Superior temporal gyrus (tissue), 1 donor: ENCODE data around the gene FOXP1.

ENCODE experiments used
- DNase-seq: peaks from one replicate; pipeline ENCODE4 v3.0.0-alpha.2; 2016; ENCODE audit errors: extremely low spot score

FOXP1 gene

DNA sequence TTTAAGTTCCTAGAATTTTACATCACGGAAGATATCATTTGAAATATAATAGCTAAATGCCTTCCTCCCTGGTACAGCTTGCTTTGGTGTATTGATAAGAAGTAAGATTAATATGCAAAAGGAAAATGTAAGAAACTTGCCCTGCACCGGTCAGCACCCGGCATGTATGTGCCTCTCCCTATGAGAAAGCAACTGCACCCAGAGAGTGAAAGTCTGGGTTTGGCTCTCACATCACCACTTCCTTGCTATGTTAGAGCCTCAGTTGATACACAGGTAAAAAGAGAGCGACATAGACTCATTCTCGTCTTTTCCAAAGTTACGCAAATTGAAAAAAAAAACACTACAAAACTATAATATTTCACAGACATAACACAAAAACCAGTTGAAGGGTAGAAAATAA lies 96.7 kb downstream of the FOXP1 start:
- no peak for DNase-seq

DNA sequence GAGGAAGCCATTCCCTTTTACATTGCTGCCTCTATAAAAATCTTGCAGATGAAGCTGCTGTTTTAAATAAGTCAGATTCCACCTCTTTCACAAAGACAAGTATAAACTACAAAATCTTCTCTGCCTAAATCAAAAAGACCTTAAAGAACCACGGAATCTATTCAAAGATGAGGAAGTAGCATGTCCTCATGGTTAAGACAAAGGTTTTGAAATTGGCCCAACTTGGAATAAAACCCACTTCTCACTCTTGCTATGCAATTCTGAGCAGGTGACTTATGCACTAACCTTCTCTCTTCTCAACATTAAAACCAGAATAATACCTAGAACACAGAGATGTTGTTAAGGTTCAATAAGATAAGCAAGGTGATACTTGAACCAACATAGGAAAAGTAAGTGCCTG lies 97.6 kb downstream of the FOXP1 start:
- DNase-seq: no peak

DNA sequence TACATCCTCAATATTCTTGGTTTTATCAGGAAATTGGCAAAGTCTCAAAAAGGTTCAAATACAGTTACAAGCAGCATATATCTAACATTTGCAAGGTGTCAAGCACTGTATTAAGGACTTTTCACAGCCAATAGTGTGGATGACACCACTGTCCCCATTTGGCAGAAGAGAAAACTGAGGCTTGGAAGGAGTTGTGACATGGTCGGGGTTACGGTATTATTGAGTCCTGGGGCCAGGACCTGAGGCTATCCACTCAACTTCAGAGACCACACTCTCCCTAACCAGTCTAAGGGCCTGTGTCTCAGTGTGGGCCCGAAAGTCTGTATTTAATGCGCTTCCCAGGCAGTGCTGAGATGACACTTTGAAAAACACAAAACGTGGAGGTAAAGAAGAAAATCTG lies 99.1 kb downstream of the FOXP1 start:
- DNase-seq: no peak

DNA sequence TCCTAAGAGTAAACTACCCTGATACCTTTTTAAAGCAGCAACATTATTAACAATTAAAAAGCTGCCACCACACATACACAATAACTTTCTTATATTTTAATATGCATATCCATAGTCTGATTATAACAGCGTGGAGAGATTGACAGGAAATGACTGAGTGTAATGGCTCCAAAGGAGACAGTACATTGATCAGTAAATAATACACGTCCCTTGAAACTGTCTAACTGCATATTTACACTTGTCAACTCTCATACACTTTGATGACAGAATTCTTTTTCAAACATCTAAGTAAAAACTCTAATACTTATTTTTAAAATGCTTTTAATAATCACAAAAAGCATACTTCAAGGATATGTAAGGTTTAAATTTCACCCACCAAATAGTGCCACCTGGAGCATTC lies 99.5 kb downstream of the FOXP1 start:
- no peak for DNase-seq

DNA sequence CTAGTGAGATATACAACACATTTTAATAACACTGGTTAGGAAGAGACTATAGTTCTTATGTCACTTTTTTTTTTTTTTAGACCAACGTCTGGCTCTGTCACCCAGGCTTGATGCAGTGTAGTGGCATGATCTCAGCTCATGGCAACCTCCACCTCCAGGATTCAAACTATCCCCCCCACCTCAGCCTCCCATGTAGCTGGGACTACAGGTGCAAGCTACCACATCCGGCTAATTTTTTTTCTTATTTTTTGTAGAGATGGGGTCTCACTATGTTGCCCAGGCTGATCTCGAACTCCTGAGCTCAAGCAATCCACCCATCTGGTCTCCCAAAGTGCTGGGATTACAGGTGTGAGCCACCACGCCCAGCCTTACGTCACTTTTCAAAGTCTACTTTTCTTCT lies 100.8 kb downstream of the FOXP1 start:
- DNase-seq: no peak

DNA sequence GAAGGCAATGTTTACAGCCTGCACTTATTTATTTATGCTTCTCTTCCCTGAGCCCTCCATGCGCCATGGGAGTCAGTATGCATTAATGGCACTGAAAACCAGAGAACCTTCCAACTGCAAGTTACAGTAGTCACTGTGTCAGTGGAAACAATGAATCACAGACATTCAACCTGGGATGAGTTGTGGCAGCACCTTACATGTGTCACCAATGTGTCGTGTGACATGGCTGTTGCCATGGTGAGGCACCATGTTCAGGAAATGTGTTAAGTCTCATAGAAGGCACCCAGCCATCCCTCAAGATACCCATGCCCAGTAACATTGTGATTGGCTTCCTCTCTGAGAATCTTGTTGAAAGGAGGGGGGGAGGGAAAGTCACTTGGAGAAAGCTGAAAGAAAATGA lies 105.0 kb downstream of the FOXP1 start:
- no peak for DNase-seq

DNA sequence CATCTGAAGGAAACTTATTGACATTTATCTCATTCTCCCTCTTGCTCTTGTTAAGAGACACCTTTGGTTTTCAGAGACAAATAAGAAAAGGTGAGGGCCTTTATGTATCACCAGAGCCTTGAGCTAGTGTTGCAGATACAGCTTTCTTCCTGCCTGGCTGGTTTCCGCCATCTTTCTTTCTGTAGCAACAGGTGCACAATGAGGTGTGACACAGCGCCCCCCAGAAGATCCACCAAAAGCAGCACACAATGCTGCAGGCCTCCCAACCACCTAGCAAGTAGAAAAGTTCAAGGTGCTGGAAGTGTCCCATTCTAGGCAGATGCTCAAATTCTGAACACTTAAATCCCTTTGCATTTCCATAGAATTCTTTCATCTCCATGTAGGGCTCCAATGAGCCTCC lies 106.6 kb downstream of the FOXP1 start:
- no peak for DNase-seq

DNA sequence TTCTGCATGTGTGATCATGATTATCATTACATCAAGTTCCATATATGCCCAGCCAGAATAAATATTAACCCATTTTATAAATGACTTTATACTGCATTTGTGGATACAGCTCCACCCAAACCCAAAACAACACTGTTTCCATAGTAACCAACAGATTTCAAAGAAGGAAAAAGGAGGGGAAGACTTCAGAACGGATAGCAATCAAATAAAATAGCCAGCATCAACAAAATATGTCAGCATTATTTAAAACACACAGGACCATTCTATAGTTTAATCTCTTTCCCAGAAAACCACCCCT lies 114.4 kb downstream of the FOXP1 start:
- no peak for DNase-seq

DNA sequence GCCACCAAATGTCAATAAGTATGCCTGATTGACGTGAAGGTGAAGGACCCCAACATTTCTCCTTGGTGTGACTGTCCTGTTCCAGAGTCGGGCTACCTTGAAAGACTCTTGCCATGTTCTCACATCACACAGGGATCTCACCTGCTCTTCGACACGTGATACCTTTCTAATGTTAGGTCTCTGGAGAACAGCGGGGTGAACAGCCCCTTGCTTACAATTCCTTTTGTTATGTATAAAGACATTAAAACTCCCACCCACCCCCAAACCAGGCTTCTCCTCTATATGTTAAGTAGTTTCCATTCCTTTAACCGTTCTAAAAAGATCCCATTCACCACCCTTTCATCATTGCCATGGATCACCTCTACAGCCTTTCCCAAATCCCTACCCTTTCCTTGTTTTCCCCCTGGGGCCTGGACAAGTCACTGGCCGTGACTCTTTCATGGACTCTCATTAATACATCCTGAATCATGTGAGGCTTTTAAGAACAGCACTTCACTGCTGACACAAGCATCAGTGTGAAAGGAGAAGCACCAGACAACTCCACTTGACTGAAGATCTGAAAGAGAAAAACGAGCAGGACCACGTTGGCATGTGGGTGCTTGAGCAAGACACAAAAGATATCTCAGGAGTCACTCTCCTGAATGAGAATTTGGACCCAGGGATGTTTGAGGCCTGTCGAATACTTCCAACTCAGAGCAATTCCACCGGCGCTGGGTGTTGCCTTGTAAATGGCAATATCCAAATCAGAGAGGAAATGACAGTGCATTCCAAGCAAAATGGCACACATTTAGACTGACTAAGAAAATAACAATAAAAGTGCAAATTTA lies 115.0 kb downstream of the FOXP1 start:
- DNase-seq: no peak

DNA sequence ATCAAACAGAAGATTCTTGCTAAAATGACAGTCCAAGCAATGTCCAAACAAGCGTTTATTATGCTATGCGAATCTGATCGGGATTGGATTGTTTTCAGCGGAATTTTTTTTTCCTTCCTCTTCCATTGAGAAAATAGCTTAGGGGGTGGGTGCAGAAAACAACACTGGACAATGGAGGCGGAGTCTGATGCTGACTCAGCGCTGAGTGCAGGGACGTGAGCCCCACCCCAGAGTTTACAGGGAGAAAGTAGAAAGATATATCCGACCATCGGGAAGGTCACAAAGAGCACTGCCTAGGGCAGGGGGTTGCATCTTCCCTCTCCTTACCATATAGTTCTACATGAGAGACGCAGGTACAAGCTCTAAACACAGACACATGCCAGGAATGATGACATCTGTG lies 117.0 kb downstream of the FOXP1 start:
- DNase-seq: peak; percentile 54

DNA sequence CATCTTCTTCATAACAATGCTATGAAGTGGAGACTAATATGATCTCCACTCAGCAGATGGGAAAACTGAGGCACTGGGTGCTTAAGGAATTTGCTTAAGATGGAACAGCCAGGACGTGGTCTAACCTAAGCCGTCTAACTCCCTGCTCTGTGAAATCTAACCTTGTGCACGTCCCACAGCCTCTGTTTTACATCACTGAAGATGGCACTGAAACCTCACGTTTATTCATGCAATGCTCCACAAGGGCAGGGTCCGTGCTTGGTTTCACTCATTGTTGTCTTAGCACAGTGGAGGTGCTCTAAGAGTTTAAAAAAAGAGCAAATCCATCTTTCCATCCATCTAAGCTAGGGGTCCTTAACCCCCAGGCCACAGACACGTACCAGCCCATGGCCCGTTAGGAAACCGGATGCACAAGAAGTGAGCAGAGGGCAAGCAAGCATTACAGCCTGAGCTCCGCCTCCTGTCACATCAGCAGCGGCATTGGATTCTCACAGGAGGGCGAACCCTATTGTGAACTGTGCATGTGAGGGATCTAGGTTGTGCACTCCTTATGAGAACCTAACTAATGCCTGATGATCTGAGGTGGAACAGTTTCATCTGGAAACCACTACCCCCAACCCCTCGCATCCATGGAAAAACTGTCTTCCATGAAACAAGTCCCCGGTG lies 118.0 kb downstream of the FOXP1 start:
- DNase-seq: no peak

DNA sequence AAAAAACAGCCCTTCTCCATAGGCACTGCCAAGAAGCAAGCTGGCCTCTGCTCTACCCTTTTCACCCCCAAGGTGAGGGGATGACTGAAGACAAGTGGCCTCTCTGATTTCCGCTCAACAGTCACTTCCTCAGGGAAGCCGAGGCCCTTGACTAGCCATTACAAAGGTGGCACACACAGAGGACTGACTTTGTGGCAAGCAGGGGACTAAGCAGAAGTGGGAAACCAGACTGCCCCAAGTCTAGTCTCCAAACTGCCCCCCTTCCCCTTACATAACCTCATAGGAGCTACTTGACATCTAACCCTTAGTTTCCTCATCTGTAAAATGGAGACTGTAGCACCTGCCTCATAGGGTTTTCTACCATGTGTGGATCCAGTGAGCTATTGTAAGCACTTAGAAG lies 118.9 kb downstream of the FOXP1 start:
- no peak for DNase-seq

DNA sequence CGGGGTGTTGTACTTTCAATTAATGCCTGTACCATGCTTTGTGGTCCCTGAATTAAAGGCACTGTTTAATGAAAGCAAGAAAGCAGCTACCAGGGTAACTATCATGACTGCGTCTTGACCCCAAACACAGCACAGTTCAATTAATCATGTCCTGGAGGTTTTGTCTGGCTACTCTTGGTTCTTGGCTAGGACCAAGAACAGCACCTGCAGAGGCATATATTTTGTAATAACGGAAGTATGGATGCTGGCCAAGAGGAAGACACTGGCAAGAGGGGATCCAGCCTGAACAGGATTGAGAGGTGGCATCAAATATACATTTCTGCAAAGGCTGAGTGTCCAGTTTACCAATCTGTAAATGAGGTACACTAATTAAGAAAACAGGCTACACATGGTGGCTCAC lies 119.9 kb downstream of the FOXP1 start:
- DNase-seq: no peak

DNA sequence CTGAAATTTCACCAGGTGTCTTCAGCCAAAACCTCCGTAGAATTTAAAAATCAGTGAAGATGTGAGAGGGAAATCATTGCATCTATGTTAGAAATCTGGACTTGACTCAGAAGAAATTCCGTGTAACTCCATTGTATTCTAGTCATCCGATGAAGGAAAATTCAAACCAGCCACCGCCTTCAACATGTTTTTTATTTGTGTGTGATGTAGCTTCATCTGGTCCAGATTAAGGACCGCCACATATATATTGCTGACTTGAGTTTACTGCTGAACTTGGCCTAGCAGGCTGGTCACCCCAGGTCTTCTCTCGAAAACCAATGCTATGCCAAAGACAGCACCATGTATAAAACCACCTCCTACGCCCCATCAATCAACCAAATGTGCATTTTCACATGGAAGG lies 120.9 kb downstream of the FOXP1 start:
- DNase-seq: no peak

DNA sequence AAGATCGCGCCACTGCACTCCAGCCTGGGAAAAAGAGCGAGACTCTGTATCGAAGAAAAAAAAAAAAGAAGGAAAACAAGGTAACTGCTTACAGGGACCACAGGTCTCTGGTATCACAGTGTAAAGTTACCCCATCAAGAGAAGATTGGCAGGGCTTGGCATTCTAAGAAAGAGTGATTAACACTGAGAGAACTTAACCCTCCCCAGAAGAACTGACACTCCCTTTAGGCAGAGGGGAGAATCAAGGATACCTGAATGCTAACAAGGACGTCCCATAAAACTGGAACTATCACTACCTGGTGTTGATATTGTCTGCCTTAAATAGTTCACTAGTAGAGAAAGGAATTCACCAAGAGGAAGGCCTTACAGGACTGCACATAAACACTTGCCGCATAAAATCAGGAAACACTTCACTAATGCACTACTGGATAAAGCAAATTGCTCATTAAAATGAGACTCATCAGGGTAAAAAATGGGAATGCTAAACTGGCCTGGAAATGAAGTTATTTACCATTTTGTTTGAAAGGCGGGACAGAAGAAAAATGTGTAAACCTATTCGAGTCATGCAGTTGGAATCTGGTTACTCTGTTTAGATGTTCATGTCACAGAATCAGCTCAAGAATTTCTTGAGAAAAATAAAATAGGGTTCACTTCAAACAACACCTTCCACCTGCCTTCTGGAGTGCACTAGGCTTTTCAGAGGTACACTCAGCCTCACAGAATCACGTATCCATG lies 121.6 kb downstream of the FOXP1 start:
- DNase-seq: no peak

DNA sequence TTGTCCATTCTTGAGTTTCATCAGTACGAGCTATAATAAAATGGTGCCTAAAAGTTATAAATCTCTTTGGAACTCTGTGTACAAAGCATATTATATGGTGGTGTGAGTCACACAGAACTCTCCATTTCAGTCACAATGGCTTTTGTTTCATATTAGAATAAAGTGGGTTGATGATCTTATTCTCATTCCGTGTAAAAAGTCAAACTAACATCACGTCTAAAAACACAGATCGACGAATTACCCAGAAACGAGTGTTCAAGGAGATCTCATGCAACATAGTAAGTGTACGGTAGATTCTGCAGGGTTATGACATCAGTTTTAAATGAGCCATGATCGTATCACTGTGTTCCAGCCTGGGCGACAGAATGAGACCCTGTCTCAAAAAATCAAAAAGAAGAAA lies 122.4 kb downstream of the FOXP1 start:
- DNase-seq: no peak

DNA sequence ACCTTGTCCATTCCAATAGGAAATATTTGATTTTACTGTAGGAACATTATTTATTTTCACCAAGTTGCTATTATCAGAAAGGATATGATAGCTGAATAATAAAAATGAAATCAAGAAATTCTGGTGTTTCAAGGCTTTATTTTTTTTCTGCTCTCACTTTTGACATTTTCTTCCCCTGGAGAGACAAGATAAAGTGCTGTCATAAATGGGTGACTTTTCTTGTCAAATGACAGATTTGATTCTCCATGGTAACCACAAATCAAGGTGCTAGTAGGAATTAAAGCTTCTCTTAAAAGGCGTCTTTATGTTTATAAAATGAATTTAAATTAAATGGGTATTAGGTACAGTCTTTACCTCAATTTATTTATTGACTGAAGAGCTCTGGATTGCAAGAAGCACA lies 124.6 kb downstream of the FOXP1 start:
- DNase-seq: no peak

DNA sequence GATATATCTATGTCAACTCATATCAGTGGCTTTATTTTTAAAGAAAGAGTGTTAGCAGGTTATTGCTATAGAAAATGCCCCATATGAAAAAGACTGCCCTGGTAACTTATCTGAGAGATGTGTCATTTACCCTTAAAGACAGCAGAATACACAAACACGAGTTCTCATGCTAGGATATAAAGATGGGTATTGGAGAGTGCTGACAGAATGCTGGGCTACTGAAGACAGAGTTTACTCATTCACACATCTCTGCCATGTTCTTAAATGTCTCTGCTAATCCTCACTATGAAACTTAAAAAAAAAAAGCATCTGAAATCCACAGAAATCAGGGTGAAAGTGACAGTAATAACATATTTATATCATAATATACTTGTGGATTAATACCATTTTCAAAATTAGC lies 126.7 kb downstream of the FOXP1 start:
- DNase-seq: no peak

DNA sequence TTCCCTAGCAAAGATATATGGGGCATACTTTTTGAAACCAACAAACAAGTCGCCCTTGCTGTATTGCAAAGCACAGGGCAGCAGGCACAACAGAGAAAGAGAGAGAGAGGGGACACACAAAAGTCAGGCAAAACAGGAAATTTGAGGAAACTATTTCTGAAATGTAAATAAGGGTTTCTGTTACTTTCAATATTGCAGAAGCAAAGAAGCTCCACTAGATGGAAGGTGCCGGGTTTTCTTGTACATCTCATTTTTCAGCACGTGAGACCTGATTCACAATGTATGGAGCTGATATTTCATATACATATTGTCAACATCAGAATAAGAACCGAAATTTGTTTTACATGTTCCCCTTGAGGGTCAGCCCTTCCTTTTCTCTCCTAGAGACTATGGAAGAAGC lies 127.4 kb downstream of the FOXP1 start:
- no peak for DNase-seq

DNA sequence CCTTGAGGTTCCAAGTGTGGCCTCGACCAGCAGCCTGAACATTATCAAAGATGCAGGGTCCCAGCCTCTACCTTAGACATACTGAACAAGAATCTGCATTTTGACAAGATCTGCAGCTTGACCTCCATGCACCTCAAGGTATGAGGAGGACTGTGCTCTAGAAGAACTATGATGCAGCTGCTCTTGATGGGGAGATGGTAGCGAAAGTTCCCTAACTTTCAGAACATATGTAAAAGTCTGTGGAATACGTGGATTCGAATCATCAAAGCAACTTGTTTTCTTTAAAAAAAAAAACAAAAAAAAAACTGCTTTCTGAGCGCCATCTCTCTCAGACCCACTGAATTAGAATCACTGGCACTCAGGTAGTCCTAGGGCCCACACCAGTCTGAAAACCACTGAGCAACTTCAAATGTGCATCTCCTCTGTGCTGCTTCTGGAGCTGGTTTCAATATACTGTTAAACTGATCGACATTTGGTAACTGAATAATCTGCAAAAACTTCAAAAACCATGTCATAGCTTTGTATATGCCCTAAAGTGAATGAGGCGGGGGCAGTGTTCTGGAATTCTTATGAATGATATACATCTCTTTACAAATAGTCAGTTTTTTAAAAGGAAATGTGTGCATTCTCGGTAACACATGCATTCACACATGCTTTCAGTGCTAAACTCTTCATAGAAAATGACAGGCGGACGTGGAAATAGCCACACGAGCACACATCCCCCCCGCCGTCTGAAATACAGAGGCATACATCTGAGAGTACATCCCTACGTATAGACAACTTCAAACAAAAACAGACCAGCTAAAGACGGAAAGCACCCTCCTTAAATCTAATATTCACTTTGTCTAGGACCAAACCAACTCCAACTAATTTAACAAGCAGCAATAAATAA lies 128.8 kb downstream of the FOXP1 start:
- DNase-seq: no peak

DNA sequence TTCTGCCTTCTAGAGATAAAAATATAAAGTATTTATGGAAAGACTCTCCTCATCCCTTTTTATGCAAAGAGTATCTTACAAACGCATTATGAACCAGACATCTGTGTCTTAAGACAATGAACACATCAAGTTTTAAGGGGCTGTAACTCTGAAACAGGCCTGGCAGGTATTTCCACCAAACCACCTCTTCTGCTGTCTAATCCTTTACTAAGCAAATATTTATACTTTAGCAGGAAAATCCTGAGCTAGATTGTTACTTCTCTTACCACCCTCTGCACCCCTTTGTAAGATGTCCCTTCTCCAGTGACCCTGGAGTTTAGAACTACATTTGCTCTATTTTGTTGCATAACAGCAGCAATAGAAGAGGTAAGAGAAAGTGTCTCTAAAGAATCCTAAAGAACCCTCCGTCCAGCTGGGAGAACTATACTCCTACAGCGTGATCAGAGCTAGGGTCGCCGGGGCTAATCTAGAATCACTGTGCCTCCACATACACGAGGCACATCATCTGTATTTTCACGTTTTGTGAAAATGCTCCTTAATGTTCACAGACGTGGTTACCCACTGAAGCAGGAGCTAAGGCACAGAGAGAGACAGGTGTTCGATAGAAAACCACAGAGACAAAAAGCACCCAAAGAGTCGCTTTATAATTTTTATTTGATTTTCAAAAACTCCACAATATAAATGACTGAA lies 129.6 kb downstream of the FOXP1 start:
- DNase-seq: no peak

DNA sequence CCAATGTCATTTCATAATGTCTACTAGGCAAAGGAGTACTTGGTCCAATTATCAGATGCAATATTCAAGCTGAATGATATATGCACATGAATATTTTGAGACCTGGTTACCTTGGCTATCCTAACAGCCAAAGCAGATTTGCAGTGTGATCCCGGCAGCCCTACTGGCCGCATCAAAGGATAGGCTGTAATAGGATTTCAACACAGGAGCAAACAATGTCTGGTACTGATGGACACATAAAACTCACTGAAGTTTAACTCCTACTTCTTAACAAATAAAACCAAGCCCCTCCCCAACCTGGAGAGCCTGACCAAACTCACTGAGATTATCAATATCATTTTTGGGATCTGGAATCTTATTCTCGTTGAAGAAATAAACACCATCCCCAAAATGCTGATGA lies 130.2 kb downstream of the FOXP1 start:
- DNase-seq: no peak
